Lower leg skin (tissue), 4 donors: ENCODE results near the gene MAPK4. TPM values are rescaled to one million over a fixed set of nuclear protein-coding genes. Genes with fewer than 3 reads are reported as not detected.

Experiments used
- DNase-seq, 2 donors: peaks; one replicate each; pipeline ENCODE4 v3.0.0-alpha.2; 2019; ENCODE audit warnings: low spot score in 2 of 2
- H3K4me3 ChIP-seq: fragments of 200-600 bp; sonication (generic); 2 replicates; pipeline ENCODE4 v1.5.1; 2017; ENCODE audit warnings: mild to moderate bottlenecking, low read depth; ENCODE audit not compliant: poor library complexity, severe bottlenecking
- CTCF ChIP-seq, 3 donors: fragments of 450-650 bp; IDR thresholded peaks; one replicate each; pipeline ENCODE4 v1.5.1; 2016; ENCODE audit warnings: antibody characterized with exemption in 3 of 3, mild to moderate bottlenecking in 3 of 3, moderate library complexity in 2 of 3
- POLR2A ChIP-seq, 2 donors: fragments of 450-650 bp; IDR thresholded peaks; one replicate each; pipeline ENCODE4 v1.6.1; 2016 to 2017; ENCODE audit warnings: antibody characterized with exemption in 2 of 2, mild to moderate bottlenecking in 1 of 2, moderate library complexity in 1 of 2
- WGBS, 2 donors: methylation state at CpG; one replicate each; pipeline ENCODE4 v1.1.5; 2018; 5-methylcytosine and 5-hydroxymethylcytosine counted together
- intact Hi-C: fragments of 100-400 bp; cut with DNase I; formaldehyde crosslinking; loops from one replicate; pipeline ENCODE4 v1.15.0; 2023; ENCODE audit warnings: low total_unique reads
- total RNA-seq, 4 donors: library from RNA; depleted of rRNA; stranded (reverse); fragments of >200 nt; gene quantifications; one replicate each; pipeline ENCODE4 v1.1.0, GENCODE V29; 2016

MAPK4 gene
- total RNA-seq, 4 donors from 2014 or later: 0.46 to 5.3 (median 2.5) TPM

- DNase-seq: peak in 1 of 2 donors; percentile 50
- 76 to 77% methylated on average over 6 of the region's 6 CpGs for WGBS, 2 donors
- TF ChIP-seq POLR2A (IDR thresholded peaks at IDR 0.05) (no peak), CTCF (IDR thresholded peaks at IDR 0.05) (no peak)
- intact Hi-C loops: no loop called here
- H3K4me3 ChIP-seq: no peak overlapping the region
These were observed 105.1 kb downstream of the MAPK4 start for GRCh38 chr18:50665015-50665414.

GRCh38 chr18:50665519-50665918 is 105.6 kb downstream of the MAPK4 start:
- no peak overlapping the region for H3K4me3 ChIP-seq
- DNase-seq: peak in 1 of 2 donors; percentile 26
- TF ChIP-seq CTCF (IDR thresholded peaks at IDR 0.05) (no peak), POLR2A (IDR thresholded peaks at IDR 0.05) (no peak)
- intact Hi-C loops: no loop called here

- no peak for DNase-seq
- 65 to 68% methylated on average over 4 of the region's 4 CpGs for WGBS, 2 donors
- TF ChIP-seq POLR2A (IDR thresholded peaks at IDR 0.05): no peak
- no peak for TF ChIP-seq CTCF (IDR thresholded peaks at IDR 0.05)
- no peak overlapping the region for H3K4me3 ChIP-seq
- intact Hi-C loops: no loop called here
These were observed 106.6 kb downstream of the MAPK4 start for GRCh38 chr18:50666536-50666935.

- DNase-seq: no peak
- no peak for TF ChIP-seq POLR2A (IDR thresholded peaks at IDR 0.05)
- no peak for TF ChIP-seq CTCF (IDR thresholded peaks at IDR 0.05)
- no peak overlapping the region for H3K4me3 ChIP-seq
- intact Hi-C loops: no loop called here
- WGBS, 2 donors: 78 to 84% methylated on average over 3 of the region's 3 CpGs
These were observed 111.5 kb downstream of the MAPK4 start for GRCh38 chr18:50671376-50671775.

GRCh38 chr18:50674307-50674980 is 114.6 kb downstream of the MAPK4 start:
- DNase-seq: peak in 1 of 2 donors; percentile 57
- 56 to 58% methylated on average over 10 of the region's 10 CpGs for WGBS, 2 donors
- no peak for TF ChIP-seq POLR2A (IDR thresholded peaks at IDR 0.05)
- no peak for TF ChIP-seq CTCF (IDR thresholded peaks at IDR 0.05)
- no peak overlapping the region for H3K4me3 ChIP-seq
- intact Hi-C loops: no loop called here

- WGBS, 2 donors: 89 to 93% methylated on average over 6 of the region's 6 CpGs
- TF ChIP-seq CTCF (IDR thresholded peaks at IDR 0.05) (no peak), POLR2A (IDR thresholded peaks at IDR 0.05) (no peak)
- DNase-seq: no peak
- H3K4me3 ChIP-seq: no peak overlapping the region
- intact Hi-C loops: no loop called here
These were observed 115.2 kb downstream of the MAPK4 start for GRCh38 chr18:50675043-50675442.
